Mesenteric fat pad (tissue), 1 donor: ENCODE results near the gene ARHGEF37. TPM values are rescaled to one million over a fixed set of nuclear protein-coding genes. Genes with fewer than 3 reads are reported as not detected.

Experiments
- DNase-seq: peaks from one replicate; pipeline ENCODE4 v3.0.0-alpha.2; 2020; ENCODE audit warnings: low spot score
- total RNA-seq: library from RNA; stranded (reverse); fragmentation: NEBNext Ultra II Directional; extraction: Animal tissue kit (Norgen Biotek cat#: 25700); gene quantifications from one replicate; pipeline ENCODE4 v1.2.1, GENCODE V29; 2021
- donor health status: DM: yes; HTN: yes; CAD: no.

Gene ARHGEF37
- total RNA-seq, 1 donor from 2014 or later: 3.9 TPM

DNA sequence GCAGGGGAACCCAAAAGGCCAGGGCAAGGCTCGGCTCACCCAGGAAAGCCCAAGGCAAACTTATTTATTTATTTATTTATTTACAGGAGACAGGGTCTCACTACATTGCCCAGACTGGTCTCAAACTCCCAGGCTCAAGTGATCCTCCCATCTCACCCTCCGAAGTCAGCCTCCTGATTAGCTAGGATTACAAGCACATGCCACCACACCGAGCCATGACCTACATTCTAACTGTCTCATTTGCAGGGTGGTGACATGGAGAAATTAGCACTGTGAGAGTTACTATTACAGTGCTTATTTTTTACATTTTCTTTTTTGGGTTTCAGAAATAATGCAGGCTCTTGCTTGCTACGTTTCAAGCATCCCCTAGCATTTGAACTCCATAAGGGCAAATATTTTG, 18.1 kb downstream of the ARHGEF37 start:
- no peak for DNase-seq

DNA sequence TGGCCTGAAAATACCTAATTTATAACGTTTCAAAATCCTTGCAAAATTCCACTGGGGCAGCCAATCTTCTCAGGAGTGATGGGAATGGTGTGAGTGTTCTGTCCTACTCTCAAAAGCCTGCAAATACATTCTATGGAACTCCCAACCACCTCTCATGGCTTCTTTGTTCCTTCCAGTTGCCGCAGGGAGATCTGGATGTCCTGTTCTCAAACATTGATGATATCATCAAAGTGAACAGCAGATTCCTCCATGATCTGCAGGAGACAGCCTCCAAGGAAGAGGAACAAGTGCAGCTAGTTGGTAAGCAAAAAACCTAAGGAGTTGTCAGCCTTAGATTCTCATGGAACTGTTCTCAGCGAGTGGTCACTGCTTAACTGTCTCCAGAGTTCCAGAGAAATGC, 19.6 kb downstream of the ARHGEF37 start:
- no peak for DNase-seq

DNA sequence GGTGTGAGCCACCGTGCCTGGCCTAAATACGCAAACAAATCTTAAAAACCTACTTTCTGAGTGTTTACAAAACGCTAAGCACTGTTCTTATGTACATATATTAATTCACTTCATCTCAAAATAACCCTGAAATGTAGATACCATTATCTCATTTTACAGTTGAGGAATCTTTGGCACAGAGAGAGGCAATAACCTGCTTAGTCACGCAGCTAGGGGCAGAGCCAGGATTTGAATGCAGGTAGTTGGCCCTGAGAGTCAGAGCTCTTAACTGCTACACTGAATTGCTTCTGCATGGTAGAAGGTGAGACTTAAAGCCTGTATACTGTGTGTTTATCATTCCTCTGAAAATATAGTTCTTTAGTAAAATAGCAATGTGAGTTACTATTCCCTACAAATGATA, 21.9 kb downstream of the ARHGEF37 start:
- DNase-seq: peak; percentile 5

DNA sequence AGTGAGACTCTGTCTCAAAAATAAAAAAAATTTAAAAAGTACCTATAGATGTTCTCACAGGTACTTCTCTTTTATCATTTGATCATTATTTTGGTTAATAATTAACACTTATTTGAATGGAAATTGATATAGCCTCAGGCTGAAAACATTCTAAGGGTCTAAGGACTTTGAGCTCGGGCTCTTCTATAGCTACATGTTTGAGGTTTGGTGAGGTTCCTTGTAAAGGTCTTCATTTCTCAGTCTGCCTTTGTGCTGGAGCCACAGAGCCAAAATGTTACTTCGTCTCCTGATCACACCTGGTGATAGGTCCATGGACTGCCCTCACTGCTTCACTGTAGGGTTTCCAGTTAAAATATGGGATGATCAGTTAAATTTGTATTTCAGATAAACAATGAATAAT, 22.6 kb downstream of the ARHGEF37 start:
- no peak for DNase-seq

DNA sequence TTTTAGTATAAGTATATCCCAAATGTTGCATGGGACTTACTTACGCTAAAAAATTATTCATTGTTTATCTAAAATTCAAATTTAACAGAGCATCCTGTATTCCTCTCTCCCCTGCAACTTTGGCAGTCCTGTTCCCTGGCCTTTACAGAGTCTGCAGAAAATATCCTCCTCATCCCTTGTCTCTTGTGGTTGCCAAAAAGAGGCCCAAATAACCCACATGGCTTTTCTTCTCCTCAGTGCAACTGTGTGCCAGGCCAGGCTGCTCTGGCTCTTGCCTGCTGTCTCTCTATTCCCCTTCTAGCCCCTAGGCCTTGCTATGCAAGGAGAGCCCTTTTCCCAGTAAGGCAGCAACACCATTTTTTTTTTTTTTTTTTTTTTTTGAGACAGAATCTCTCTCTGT, 23.0 kb downstream of the ARHGEF37 start:
- DNase-seq: no peak

DNA sequence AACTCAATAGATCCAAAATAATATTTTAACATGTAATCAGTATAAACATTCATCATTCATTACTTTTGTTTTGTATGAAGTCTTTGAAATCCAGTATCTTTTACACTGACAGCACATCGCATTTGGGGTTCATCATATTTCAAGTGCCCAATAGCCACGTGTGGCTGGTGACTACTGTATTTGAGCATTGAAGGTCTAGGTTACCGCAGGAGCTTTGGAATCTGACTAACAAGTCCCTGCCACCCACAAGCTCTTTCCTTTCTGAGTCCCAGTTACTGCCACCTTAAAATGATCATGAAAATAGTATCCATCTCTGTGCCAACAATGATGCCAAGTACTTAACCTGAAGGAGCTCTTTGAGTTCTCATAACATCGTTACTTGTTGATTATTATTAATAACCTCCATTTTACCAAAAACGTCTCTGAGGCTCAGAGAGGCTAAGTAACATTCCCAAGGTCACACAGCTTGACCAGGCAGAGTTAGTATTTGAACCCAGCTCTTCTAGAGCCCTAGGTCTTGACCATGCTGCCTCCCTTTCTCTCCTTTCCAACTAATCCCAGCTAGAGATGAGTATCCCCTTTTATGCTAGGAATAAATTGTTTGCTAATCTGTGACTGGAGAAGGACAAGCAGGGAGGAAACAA, 24.2 kb downstream of the ARHGEF37 start:
- DNase-seq: peak; percentile 1

DNA sequence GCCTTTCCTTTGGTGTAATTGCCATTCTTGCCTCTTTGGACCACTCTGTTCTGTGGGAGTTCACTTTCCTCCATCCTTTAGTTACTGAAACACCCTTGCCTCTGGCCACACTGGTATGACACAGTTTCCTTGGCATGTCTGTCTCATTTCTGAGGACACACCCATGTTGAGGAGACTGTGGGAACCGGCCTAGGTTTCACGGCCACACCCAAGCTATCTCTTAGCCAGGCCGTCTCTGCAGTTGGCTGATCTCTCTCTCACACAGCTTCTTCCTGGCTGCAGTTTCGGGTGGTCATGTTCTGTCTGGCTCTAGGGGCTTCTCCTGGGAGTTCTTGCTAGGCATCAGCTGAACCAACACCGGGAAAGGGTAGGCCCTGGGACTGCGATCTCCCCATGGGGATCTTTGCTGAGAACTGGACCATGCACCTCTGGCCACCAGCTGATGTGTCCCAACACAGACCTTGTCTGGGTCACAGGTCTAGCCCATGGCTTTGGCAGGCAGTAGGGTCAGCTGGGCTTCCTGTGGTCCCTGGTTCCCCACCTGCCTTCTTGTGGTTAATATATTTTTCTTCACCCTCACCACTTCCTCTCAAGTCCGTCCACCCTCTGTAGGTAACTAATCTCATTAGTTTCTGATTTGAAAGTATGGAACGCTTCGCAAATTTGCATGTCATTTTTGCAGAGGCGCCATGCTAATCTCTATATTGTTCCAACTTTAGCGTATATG, 24.9 kb downstream of the ARHGEF37 start:
- no peak for DNase-seq

DNA sequence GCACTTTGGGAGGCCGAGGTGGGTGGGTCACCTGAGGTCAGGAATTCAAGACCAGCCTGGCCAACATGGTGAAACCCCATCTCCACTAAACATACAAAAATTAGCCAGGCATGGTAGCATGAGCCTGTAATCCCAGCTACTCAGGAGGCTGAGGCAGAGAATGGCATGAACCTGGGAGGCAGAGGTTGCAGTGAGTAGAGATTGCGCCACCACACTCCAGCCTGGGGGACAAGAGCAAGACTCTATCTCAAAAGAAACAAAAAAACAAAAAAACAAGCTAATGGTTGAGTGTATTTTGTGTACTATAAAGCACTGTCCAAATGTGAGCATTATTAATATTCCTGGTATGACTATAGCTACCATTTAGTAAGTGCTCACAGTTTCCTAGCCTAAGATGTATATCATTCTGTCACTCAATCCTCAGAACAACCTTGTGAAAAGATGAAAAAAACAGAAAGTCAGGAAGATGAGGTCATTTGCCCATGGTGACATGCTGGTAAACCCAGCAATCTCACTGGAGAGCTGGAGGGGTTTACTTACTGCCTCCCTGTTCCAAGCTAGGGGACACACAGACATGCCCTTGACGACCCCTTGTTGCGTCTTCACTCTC, 27.7 kb downstream of the ARHGEF37 start:
- peak; percentile 20 for DNase-seq

DNA sequence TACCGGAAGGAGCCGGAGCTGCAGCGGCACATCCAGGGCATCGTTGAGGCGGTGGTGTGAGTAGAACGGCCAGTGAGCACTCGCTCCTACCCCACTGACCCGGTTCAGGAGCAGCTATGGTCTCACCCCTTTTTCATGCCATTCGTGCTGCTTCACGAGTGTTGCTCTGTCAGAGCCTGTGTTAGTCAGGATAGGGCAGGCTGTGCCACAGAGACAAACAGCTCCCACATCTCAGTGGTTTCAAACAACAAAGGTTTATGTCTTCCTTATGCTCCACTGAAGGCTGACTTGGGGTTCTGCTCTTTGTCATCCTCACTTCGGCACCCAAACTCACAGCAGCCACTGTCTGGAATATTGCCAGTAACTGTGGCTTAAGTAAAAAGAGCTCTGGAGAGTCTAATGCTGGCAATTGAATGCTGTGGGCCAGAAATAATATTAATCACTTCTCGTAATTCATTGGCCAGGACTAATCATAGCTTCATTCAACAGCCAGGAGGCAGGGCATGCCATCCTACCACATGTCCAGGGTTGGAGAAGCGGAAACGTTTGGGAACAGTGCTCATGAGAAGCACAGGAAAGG, 28.4 kb downstream of the ARHGEF37 start:
- DNase-seq: no peak

DNA sequence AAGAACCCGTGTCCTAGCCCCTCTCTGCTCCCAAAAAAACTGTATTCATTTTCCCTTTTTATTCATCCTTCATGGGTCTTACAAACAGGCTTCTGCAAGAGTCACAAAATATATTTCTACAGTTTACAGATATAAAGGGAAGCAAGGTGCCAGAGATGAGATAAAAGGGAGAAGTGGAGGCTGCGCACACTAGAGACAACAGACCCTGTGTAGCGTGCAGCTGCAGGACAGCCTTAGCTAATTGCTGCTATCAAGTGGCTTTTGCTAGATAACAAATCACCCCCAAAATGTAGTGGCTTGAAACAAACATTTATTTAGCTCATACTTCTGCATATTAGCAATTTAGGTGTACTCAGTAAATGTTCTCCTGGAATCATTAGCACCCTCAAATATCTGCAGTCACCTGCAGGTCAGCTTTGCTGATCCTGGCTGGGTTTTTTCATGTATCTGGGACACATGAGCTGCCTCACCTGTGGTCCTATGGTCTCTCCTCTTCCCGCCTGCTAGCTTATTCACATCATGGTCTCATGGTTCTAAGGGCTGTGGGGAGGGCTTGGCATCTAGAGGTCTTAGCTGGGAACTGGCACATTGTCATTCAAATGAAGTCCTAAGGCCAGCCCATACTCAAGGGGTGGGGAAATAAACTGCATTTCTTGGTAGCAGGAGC, 29.4 kb downstream of the ARHGEF37 start:
- peak; percentile 14 for DNase-seq

DNA sequence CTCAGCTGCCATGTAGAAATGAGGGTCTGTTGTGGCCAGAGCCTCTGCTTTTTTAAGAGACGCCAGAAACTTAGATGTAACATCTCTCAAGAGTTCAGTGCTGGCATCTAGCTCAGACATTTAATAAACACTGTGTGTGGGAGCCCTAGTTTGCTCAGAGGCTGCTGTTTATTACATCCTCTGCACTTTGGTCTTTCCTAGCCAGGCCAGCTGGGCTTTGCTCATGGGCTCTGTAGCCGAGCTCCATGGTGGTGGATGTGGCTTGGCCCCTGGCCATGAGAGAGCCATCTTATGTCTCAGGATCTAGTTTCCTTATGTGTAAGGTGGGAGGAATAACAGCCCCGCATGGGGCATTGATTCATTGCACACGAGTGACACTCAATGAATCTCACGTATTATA, 30.0 kb downstream of the ARHGEF37 start:
- DNase-seq: no peak

DNA sequence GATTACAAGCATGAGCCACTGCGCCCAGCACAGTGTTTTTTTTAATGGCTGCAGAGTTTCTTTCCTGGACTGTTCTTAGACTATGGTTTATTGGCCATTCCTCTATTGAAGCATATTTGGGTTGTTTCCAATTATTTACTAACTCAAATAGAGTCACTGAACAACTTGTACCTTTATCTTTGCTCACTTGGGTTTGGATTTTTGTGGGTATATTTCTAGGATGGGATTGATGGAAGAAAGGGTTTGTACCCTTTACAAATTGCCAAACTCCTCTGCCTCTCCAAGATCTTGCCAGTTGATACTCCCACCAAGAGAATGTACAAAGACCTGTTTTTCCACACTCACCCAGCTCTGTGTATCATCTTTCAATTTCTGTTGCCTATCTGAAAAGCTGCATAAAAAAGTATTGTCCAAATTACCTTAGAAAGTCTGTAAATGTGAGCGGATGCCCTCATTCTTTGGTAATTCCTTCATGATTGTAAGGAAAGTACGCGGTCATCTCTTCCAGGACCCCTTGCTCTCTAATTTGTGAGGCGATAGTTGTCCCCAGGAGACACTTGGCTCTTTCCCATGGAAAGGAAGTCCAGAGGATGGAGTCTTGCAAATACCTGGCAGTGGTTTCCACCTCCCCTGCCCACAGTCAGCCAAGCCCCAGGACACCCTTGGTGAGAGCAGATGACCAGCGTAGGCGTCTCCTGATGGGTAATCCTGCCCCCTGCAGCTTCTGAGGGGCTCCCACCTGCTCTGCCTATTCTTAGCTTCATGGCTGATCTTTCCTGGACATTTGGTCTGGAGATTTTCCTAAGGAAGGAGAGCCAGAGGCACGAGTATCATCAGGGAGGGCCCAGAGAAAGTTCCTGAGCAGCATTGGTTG, 33.0 kb downstream of the ARHGEF37 start:
- DNase-seq: no peak

DNA sequence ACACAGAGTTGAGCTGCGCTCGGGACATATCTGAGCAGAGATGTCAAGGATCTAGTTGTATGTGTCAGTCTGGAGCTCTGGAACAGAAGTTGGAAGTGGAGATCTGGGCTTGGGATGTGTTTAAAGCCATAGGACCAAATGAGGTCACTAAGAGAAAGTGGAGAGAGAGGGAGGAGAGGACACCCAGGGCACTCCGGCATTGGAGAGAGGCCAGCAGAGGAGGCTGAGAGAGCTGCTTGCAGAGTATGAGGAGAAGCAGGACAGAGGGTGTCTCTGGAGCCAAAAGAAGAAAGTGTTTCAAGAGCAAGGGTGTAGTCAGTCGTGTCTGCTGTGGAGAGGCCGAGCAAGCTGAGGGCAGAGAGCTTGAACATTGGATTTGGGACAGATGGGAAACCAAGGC, 34.7 kb downstream of the ARHGEF37 start:
- no peak for DNase-seq

DNA sequence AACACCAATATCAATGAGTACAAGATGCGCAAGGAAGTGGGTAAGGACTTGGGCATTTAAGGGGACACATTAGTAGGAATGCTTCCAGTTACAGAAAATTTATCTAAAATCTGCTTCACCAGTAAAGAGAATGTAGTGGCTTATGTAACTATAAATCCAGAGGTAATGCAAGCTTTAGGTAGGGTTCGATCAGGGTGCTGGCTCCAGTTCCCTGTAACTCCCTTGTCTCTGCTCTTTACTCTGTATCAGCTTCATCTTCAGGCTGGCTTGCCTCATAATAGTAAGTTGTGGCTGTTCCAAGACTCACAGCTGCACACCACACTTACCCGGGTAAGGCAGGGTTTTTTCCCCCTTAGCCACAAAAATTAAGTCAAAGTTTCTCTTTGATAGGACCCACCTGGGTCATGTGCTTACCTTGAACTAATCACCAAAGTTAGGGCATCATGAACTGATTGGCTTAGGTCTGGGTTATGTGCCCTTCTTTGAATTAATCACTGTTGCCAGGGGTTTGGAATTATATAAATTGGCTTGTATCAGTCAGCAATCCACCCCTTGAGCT, 35.5 kb downstream of the ARHGEF37 start:
- DNase-seq: no peak

DNA sequence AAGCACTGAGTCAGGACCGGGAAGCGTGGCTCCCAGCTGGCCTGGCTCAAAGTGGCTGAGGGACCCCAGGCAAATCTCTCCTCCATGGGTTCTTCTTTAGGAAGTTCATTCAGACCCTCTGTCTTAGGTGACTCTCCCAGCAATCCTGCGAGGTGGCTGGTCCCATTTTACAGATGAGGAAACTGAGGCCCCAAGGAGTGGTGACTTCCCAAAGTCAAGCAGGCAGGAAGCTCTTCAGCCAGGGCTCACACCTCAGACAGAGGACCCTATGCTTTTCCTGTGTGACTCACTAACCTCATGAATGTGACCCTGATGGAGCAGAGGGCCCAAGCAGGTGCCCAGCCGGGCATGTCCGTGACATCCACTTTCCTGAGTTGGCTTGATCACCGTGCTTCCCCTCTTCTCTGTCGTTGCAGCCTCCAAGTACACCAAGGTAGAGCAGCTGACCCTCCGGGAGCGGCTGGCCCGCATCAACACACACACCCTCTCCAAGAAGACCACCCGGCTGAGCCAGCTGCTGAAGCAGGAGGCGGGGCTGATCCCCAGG, 36.5 kb downstream of the ARHGEF37 start:
- DNase-seq: no peak

DNA sequence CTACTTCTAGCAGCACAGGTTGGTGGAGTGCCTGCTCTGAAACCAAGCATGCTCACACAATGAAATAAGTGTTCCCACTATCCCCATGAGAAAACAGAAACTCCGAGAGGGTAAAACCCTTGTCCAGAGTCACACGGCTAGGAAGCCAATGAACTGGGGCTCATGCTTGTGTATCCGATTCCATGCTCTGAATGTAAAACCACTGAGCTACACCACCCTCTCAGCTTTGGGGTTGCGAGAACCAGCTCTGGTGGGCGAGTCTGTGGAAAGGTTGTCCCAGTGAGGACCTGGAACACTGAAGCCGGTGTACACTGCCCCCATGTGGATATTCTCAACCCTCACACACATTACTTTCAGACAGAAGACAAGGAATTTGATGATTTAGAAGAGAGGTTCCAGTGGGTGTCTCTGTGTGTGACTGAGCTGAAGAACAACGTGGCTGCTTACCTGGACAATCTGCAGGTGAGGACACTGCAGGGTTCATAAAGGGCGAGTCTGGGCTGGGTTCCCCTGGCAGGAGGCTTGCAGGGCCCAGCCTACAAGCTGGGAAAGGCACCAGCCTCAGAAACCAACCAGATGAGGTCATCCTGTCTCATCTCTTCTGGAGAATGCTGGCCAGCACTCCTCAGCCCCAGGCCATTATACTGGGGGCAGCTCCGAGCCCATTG, 37.4 kb downstream of the ARHGEF37 start:
- no peak for DNase-seq

DNA sequence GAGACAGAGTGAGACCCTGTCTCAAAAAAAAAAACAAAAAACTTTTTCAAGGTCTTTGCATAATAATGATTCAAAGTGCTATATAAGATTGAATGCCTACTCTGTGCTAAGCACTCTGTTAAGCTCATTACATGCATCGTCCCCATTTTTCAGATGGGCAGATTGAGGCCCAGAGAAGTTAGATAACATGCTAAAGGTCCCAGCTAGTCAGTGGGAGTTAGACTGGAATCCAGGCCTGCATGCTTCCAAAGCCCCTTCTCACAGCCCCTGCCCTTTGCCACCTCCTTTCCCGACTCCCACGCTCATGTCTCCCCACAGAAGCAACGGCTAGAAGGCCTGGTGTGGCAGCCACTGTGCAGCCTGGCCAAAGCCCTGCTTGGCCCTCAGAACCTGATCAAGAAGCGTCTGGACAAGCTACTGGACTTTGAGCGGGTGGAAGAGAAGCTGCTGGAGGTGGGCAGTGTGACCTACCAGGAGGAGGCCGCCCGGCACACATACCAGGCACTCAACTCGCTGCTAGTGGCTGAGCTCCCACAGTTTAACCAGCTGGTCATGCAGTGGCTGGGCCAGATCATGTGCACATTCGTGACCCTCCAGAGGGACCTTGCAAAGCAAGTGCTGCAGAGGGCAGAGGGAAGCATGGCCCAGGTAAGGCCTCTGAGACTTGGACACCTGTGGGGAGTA, 40.3 kb downstream of the ARHGEF37 start:
- no peak for DNase-seq

DNA sequence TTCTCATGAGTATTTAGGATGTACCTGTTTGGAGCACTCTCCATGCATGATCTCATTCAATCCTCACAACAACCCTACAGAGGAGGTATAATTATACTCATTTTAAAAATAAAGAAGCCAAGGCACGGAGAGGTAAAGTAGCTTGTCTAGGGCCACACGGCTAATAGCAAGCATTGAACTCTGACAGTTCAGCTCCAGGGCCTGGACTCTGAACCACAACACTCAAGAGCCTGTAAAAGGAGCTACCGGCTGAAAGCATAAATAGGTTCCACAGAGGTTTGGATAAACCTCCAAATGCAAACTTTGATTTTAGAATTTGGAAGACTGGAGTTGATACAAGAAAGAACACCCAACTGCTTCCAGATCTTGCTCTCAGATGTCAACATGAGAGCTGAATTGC, 41.2 kb downstream of the ARHGEF37 start:
- DNase-seq: no peak

DNA sequence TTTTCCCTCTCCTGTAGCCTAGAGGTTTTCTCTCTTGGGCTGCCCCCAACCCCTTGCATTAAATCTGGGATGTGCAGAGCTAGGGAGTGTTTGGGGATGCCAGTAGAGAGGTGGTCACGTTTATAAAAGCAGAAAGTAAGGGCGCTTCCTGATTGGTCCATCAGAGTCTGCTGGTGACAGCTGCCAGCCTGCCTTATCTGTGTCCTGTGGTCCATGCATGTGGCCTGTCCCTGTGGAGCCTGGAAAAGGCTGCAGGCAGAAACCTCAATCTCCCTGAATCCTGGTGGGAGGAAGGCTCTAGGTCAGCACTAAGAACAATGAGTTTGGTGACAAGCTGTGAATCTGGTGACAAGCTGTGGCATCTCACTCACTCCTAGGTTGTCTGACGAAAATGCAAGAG, 42.2 kb downstream of the ARHGEF37 start:
- DNase-seq: no peak
